Keratinocyte (primary cell): ENCODE data around the gene PCSK6. TPM values are rescaled to one million over a fixed set of nuclear protein-coding genes. Genes with fewer than 3 reads are reported as not detected.

ENCODE experiments used
- DNase-seq: peaks from one replicate; pipeline ENCODE4 v3.0.0-alpha.2; 2011; ENCODE audit warnings: low read depth, missing footprints, low spot score
- FAIRE-seq: peaks from 2 replicates; lab custom pipeline; 2011; peaks lifted over from hg19 to GRCh38; lab: Jason Lieb, UNC
- H2AFZ ChIP-seq: 2 replicates; pipeline ENCODE4 v1.6.0; 2012; ENCODE audit warnings: low read length, control low read depth, inconsistent platforms; ENCODE audit not compliant: control insufficient read depth
- H3K27ac ChIP-seq: 2 replicates; pipeline ENCODE4 v1.5.1; 2011; ENCODE audit warnings: low read length; ENCODE audit not compliant: control insufficient read depth, insufficient read depth
- H3K27me3 ChIP-seq: 3 replicates; pipeline ENCODE4 v1.6.0; 2011; ENCODE audit warnings: low read length; ENCODE audit not compliant: control insufficient read depth, insufficient read depth; ENCODE audit errors: extremely low read depth
- H3K36me3 ChIP-seq, 2 experiments: 2 replicates in 1 of 2; 3 replicates in 1 of 2; pipeline ENCODE4 v1.5.1; 2011; ENCODE audit warnings: low read length in 2 of 2, mild to moderate bottlenecking in 1 of 2; ENCODE audit not compliant: control insufficient read depth in 2 of 2, insufficient read depth in 2 of 2; ENCODE audit errors: extremely low read depth in 1 of 2
- H3K4me1 ChIP-seq: 3 replicates; pipeline ENCODE4 v1.5.1; 2011; ENCODE audit warnings: low read length; ENCODE audit not compliant: control insufficient read depth, insufficient read depth; ENCODE audit errors: extremely low read depth
- H3K4me2 ChIP-seq: 3 replicates; pipeline ENCODE4 v1.6.0; 2011; ENCODE audit warnings: low read depth, low read length; ENCODE audit not compliant: control insufficient read depth, insufficient read depth; ENCODE audit errors: extremely low read depth
- H3K4me3 ChIP-seq, 3 experiments: fragments of 200-600 bp in 1 of 3; sonication (generic) in 1 of 3; 2 replicates in 2 of 3; 3 replicates in 1 of 3; pipeline ENCODE4 v1.5.1; 2011 to 2016; ENCODE audit warnings: low read length in 3 of 3, mild to moderate bottlenecking in 3 of 3, control low read depth in 2 of 3, inconsistent platforms in 1 of 3, low read depth in 1 of 3, mixed read lengths in 1 of 3, mixed run types in 1 of 3, moderate library complexity in 1 of 3; ENCODE audit not compliant: control insufficient read depth in 2 of 3, insufficient read depth in 2 of 3; ENCODE audit errors: extremely low read depth in 1 of 3
- H3K79me2 ChIP-seq: 2 replicates; pipeline ENCODE4 v1.6.0; 2012; ENCODE audit warnings: low read length; ENCODE audit not compliant: control insufficient read depth, insufficient read depth
- H3K9ac ChIP-seq: 3 replicates; pipeline ENCODE4 v1.6.0; 2011; ENCODE audit warnings: low read length; ENCODE audit not compliant: control insufficient read depth, insufficient read depth; ENCODE audit errors: extremely low read depth
- H3K9me1 ChIP-seq: 3 replicates; pipeline ENCODE4 v1.6.0; 2011; ENCODE audit warnings: low read length; ENCODE audit not compliant: control insufficient read depth, insufficient read depth; ENCODE audit errors: extremely low read depth
- H3K9me3 ChIP-seq: 2 replicates; pipeline ENCODE4 v1.5.1; 2012; ENCODE audit warnings: low read depth, low read length; ENCODE audit not compliant: control insufficient read depth
- H4K20me1 ChIP-seq: 3 replicates; pipeline ENCODE4 v1.6.0; 2011; ENCODE audit warnings: low read length; ENCODE audit not compliant: control insufficient read depth, insufficient read depth; ENCODE audit errors: extremely low read depth
- EZH2 ChIP-seq: IDR thresholded peaks from one replicate; pipeline ENCODE4 v1.6.1; 2012; ENCODE audit warnings: inconsistent platforms, mild to moderate bottlenecking, low read length, moderate library complexity
- dilution Hi-C: fragments of 300-500 bp; cut with MboI; formaldehyde crosslinking; loops from one replicate; pipeline ENCODE4 v1.7.0; 2020; ENCODE audit warnings: low sequenced_read_pairs; ENCODE audit not compliant: extremely low pct_ligation_motif_present
- polyA plus RNA-seq, 5 experiments: library from polyadenylated mRNA; depleted of rRNA in 3 of 5; stranded (reverse) in 3 of 5; stranded (forward) in 1 of 5; unstranded in 1 of 5; fragments of >200 nt; gene quantifications; 1 replicate in 1 of 5; 2 replicates in 3 of 5; 3 replicates in 1 of 5; pipeline versions ENCODE4 v1.2.1 to v1.2.3, GENCODE V29; 2011 to 2012; ENCODE audit warnings: missing spikeins in 2 of 5, low read depth in 1 of 5, low replicate concordance in 1 of 5
- TF ChIP-seq, protein P1 (sequence below), 3 experiments: IDR thresholded peaks in 1 of 3; conservative IDR thresholded peaks in 1 of 3; optimal IDR thresholded peaks in 1 of 3; 2 replicates in 2 of 3; 3 replicates in 1 of 3; pipeline versions ENCODE3 to v1.5.1; 2011; ENCODE audit warnings: low read length in 3 of 3, mild to moderate bottlenecking in 3 of 3, moderate library complexity in 2 of 3, control low read depth in 1 of 3, inconsistent platforms in 1 of 3; ENCODE audit not compliant: insufficient read depth in 2 of 3; ENCODE audit errors: extremely low read depth in 1 of 3

The PCSK6 gene
- polyA plus RNA-seq, 1 donor (not counting 4 experiments of a cell fraction or from before 2014, with no cell fraction given) = 3.1 TPM

- H3K9ac ChIP-seq = no peak overlapping the region
- dilution Hi-C loops = no loop called here
Observed at GRCh38 chr15:101495334-101496197, 6.1 kb upstream of the PCSK6 start.

GRCh38 chr15:101494251-101494796 is 4.8 kb upstream of the PCSK6 start:
- H2AFZ ChIP-seq = no peak overlapping the region
- DNase-seq = no peak
- H3K9me3 ChIP-seq = no peaks in the 10 kb centered on the region
- H4K20me1 ChIP-seq = no peaks in the 10 kb centered on the region
- no peak overlapping the region for H3K9ac ChIP-seq
- FAIRE-seq = no peak
- no peak overlapping the region for H3K27ac ChIP-seq
- no peak for TF ChIP-seq EZH2
- TF ChIP-seq, protein P1, sequence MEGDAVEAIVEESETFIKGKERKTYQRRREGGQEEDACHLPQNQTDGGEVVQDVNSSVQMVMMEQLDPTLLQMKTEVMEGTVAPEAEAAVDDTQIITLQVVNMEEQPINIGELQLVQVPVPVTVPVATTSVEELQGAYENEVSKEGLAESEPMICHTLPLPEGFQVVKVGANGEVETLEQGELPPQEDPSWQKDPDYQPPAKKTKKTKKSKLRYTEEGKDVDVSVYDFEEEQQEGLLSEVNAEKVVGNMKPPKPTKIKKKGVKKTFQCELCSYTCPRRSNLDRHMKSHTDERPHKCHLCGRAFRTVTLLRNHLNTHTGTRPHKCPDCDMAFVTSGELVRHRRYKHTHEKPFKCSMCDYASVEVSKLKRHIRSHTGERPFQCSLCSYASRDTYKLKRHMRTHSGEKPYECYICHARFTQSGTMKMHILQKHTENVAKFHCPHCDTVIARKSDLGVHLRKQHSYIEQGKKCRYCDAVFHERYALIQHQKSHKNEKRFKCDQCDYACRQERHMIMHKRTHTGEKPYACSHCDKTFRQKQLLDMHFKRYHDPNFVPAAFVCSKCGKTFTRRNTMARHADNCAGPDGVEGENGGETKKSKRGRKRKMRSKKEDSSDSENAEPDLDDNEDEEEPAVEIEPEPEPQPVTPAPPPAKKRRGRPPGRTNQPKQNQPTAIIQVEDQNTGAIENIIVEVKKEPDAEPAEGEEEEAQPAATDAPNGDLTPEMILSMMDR (optimal IDR thresholded peaks at IDR 0.05 in 1 of 3, IDR thresholded peaks at IDR 0.05 in 1 of 3, conservative IDR thresholded peaks at IDR 0.05 in 1 of 3; ENCODE audit: extremely low read depth in 1 of 3, insufficient read depth in 2 of 3, low read length in 3 of 3) = no peak
- no peaks in the 10 kb centered on the region for H3K36me3 ChIP-seq
- H3K4me3 ChIP-seq = no peak overlapping the region
- no peaks in the 10 kb centered on the region for H3K79me2 ChIP-seq
- H3K4me2 ChIP-seq = no peak overlapping the region
- no peaks in the 10 kb centered on the region for H3K4me1 ChIP-seq
- H3K9me1 ChIP-seq = no peaks in the 10 kb centered on the region
- dilution Hi-C loops = no loop called here
- peaks cover 22% of the 10 kb centered on the region for H3K27me3 ChIP-seq

More at GRCh38 chr15:101495334-101496197, 6.1 kb upstream of the PCSK6 start:
- Histone ChIP-seq H2AFZ (no peak overlapping the region), H3K79me2 (no peaks in the 10 kb centered on the region), H3K4me2 (no peak overlapping the region), H3K9me3 (no peaks in the 10 kb centered on the region), H3K4me3 (no peak overlapping the region), H3K27ac (no peak overlapping the region), H3K4me1 (peaks cover 5% of the 10 kb centered on the region), H4K20me1 (no peaks in the 10 kb centered on the region), H3K9me1 (no peaks in the 10 kb centered on the region), H3K36me3 (no peaks in the 10 kb centered on the region), H3K27me3 (peaks cover 22% of the 10 kb centered on the region)
- DNase-seq (no peak), FAIRE-seq (no peak)
- TF ChIP-seq EZH2 = no peak
- TF ChIP-seq, protein P1 (optimal IDR thresholded peaks at IDR 0.05 in 1 of 3, IDR thresholded peaks at IDR 0.05 in 1 of 3, conservative IDR thresholded peaks at IDR 0.05 in 1 of 3; ENCODE audit: extremely low read depth in 1 of 3, insufficient read depth in 2 of 3, low read length in 3 of 3) = no peak
